ENCODE results near the gene AMFR. TPM values are rescaled to one million over a fixed set of nuclear protein-coding genes. Genes with fewer than 3 reads are reported as not detected.

The AMFR gene
- total and polyA plus RNA-seq, 4 donors: 39.5 to 86.1 (median 61.2) TPM

- no peak for ATAC-seq (ENCODE audit: insufficient read depth, low FRiP score)
- Histone ChIP-seq H3K9me3 (ENCODE audit: control insufficient read depth in 4 of 4, insufficient read depth in 3 of 4, low read length in 3 of 4) (no peaks in the 10 kb centered on the region), H3K4me3 (no peak overlapping the region), H3K9ac (ENCODE audit: insufficient read depth in 1 of 2, low read length in 2 of 2) (peak overlapping the region in 1 of 2 donors; percentile 24), H3K36me3 (ENCODE audit: control insufficient read depth in 4 of 4, insufficient read depth in 4 of 4, low read length in 4 of 4) (peaks cover 5 to 19% (median 12%) of the 10 kb centered on the region in 4 donors), H3K27me3 (ENCODE audit: control insufficient read depth in 3 of 3, insufficient read depth in 3 of 3, low read length in 2 of 3) (no peaks in the 10 kb centered on the region), H3K4me1 (ENCODE audit: control insufficient read depth in 5 of 5, insufficient read depth in 5 of 5, low read length in 5 of 5) (peaks cover 11 to 33% (median 17%) of the 10 kb centered on the region in 5 donors), H3K27ac (ENCODE audit: low read depth in 1 of 2, low read length in 1 of 2) (no peak overlapping the region)
- no peak for TF ChIP-seq CTCF (IDR thresholded peaks at IDR 0.05; ENCODE audit: control extremely low read depth, extremely low read depth)
- no peak for DNase-seq
Observed at GRCh38 chr16:56448005-56448404, 22.7 kb upstream of the AMFR start.

- peaks cover 8 to 27% (median 12%) of the 10 kb centered on the region in 5 donors for H3K4me1 ChIP-seq (ENCODE audit: control insufficient read depth in 5 of 5, insufficient read depth in 5 of 5, low read length in 5 of 5)
- H3K9ac ChIP-seq (ENCODE audit: insufficient read depth in 1 of 2, low read length in 2 of 2): no peak overlapping the region
- 72 to 88% methylated on average over 2 of the region's 2 CpGs for WGBS, 2 donors
- ATAC-seq (ENCODE audit: insufficient read depth, low FRiP score) (no peak), DNase-seq (no peak)
- no peak overlapping the region for H3K27ac ChIP-seq (ENCODE audit: low read depth in 1 of 2, low read length in 1 of 2)
- no peak for TF ChIP-seq CTCF (IDR thresholded peaks at IDR 0.05; ENCODE audit: control extremely low read depth, extremely low read depth)
- H3K36me3 ChIP-seq (ENCODE audit: control insufficient read depth in 4 of 4, insufficient read depth in 4 of 4, low read length in 4 of 4): peaks cover 5 to 19% (median 13%) of the 10 kb centered on the region in 4 donors
- H3K27me3 ChIP-seq (ENCODE audit: control insufficient read depth in 3 of 3, insufficient read depth in 3 of 3, low read length in 2 of 3): no peaks in the 10 kb centered on the region
- no peaks in the 10 kb centered on the region for H3K9me3 ChIP-seq (ENCODE audit: control insufficient read depth in 4 of 4, insufficient read depth in 3 of 4, low read length in 3 of 4)
- H3K4me3 ChIP-seq: no peak overlapping the region
Observed at GRCh38 chr16:56447286-56447685, 21.9 kb upstream of the AMFR start.

- Histone ChIP-seq H3K9me3 (ENCODE audit: control insufficient read depth in 4 of 4, insufficient read depth in 3 of 4, low read length in 3 of 4) (no peaks in the 10 kb centered on the region), H3K9ac (ENCODE audit: insufficient read depth in 1 of 2, low read length in 2 of 2) (no peak overlapping the region), H3K36me3 (ENCODE audit: control insufficient read depth in 4 of 4, insufficient read depth in 4 of 4, low read length in 4 of 4) (peaks cover 13 to 26% (median 25%) of the 10 kb centered on the region in 4 donors), H3K4me3 (no peak overlapping the region), H3K4me1 (ENCODE audit: control insufficient read depth in 5 of 5, insufficient read depth in 5 of 5, low read length in 5 of 5) (no peaks in the 10 kb centered on the region), H3K27ac (ENCODE audit: low read depth in 1 of 2, low read length in 1 of 2) (no peak overlapping the region), H3K27me3 (ENCODE audit: control insufficient read depth in 3 of 3, insufficient read depth in 3 of 3, low read length in 2 of 3) (no peaks in the 10 kb centered on the region)
- no peak for DNase-seq
- ATAC-seq (ENCODE audit: insufficient read depth, low FRiP score): no peak
- WGBS, 2 donors: 97 to 98% methylated on average over 1 of the region's 1 CpG
- no peak for TF ChIP-seq CTCF (IDR thresholded peaks at IDR 0.05; ENCODE audit: control extremely low read depth, extremely low read depth)
Observed at GRCh38 chr16:56438038-56438437, 12.7 kb upstream of the AMFR start.

- H3K36me3 ChIP-seq (ENCODE audit: control insufficient read depth in 4 of 4, insufficient read depth in 4 of 4, low read length in 4 of 4): peaks cover 11 to 27% (median 23%) of the 10 kb centered on the region in 4 donors
Observed at GRCh38 chr16:56436258-56436657, 10.9 kb upstream of the AMFR start.

More at GRCh38 chr16:56436258-56436657, 10.9 kb upstream of the AMFR start:
- no peaks in the 10 kb centered on the region for H3K4me1 ChIP-seq (ENCODE audit: control insufficient read depth in 5 of 5, insufficient read depth in 5 of 5, low read length in 5 of 5)
- no peak overlapping the region for H3K9ac ChIP-seq (ENCODE audit: insufficient read depth in 1 of 2, low read length in 2 of 2)
- no peaks in the 10 kb centered on the region for H3K9me3 ChIP-seq (ENCODE audit: control insufficient read depth in 4 of 4, insufficient read depth in 3 of 4, low read length in 3 of 4)
- no peak overlapping the region for H3K27ac ChIP-seq (ENCODE audit: low read depth in 1 of 2, low read length in 1 of 2)
- no peak for DNase-seq
- H3K27me3 ChIP-seq (ENCODE audit: control insufficient read depth in 3 of 3, insufficient read depth in 3 of 3, low read length in 2 of 3): no peaks in the 10 kb centered on the region
- no peak for ATAC-seq (ENCODE audit: insufficient read depth, low FRiP score)
- TF ChIP-seq CTCF (IDR thresholded peaks at IDR 0.05; ENCODE audit: control extremely low read depth, extremely low read depth): no peak
- no peak overlapping the region for H3K4me3 ChIP-seq

Measured in lung (tissue), 12 donors.